NCI-H460 (cell line): ENCODE data around the gene ARMC3. TPM values are rescaled to one million over a fixed set of nuclear protein-coding genes. Genes with fewer than 3 reads are reported as not detected.
"Not testable (repeated sequence)": the region's sequence is repeated elsewhere in the genome, so short reads cannot be mapped to it uniquely, and the experiment has no call there.

Source experiments
- DNase-seq: peaks from one replicate; pipeline ENCODE4 v3.0.0-alpha.2; 2016; ENCODE audit warnings: low read depth; ENCODE audit errors: extremely low read depth
- polyA plus RNA-seq: library from polyadenylated mRNA; depleted of rRNA; stranded (reverse); fragments of >200 nt; gene quantifications from 2 replicates; pipeline ENCODE4 v1.2.3, GENCODE V29; 2014; cell fraction: nucleus; rRNA removed
- total RNA-seq: library from RNA; depleted of rRNA; stranded (reverse); fragments of >200 nt; shearing (Covaris generic); gene quantifications from 2 replicates; pipeline ENCODE4 v1.2.3, GENCODE V29; 2014; rRNA removed

The ARMC3 gene
- 0.25 TPM in 1 of 2 replicates, not detected in the other for total RNA-seq
- 0.68 TPM in 1 of 2 replicates, not detected in the other for polyA plus RNA-seq

- DNase-seq, result peak; percentile 24
These were observed at the start of gene ARMC3 for GRCh38 chr10:22927661-22928403. Gene ARMC3, plus strand, starts transcription at chr10:22928053. Its CDS starts 3,944 bp downstream, at chr10:22931997.

- no peak for DNase-seq
These were observed 36.1 kb upstream of the ARMC3 start for GRCh38 chr10:22891797-22892196.

DNA sequence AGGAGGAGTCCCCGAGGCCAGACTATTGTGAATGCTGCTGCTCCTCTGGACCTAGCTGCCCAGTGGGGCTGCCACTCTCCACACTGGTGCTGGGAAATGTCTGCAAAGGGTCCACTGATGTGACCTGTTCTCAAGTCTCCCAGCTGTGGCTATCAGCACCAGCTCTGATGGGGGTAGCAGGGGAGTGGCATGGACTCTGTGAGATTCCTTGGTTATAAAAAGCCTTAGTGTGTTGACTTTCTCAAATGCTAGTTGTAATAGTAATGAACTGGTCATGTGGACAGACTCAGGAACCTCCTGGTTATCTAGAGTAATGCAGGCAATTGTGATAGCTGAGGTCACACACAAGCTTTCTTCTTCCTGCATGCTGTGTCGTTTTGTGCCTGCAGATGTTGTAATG, 34.1 kb upstream of the ARMC3 start:
- no peak for DNase-seq

DNA sequence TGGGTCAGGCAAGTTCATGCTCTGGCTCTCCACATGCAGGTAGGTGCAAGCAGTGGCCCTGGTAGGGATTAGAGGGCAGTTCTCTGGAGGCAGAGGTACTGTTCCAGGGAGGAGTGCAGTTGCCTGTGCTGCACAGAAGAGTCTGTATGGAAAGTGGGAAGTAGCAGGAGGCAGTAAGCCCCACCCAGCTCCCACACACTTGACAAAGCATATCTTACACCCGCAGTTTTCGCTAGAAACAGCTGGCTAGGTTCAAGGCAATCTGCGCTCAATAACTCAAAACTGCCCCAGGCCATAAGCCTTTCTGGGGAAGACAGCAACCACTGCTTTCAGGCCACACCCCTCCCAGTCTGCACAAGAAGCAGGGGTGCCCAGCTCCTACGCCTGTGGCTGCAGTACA, 33.1 kb upstream of the ARMC3 start:
- no peak for DNase-seq

DNA sequence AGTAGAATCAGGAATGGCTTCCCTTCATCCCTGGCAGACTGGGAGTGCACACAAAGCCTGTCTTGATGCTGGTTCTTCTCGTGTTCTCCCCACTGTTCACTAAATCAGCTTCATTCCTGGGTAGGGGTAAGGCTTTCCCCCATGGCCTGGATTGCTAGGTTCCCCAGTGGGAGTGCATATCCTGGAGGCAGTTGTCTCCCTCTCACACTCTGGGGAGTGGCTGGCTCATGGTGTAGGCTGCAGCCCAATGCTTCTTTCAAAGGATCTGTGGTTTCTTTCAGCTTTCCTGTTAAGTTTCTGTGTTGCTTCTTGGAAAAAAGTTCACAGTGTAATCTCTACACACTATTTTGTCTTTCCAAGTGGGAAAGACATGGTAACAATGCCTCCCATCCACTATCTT, 32.6 kb upstream of the ARMC3 start:
- no peak for DNase-seq

DNA sequence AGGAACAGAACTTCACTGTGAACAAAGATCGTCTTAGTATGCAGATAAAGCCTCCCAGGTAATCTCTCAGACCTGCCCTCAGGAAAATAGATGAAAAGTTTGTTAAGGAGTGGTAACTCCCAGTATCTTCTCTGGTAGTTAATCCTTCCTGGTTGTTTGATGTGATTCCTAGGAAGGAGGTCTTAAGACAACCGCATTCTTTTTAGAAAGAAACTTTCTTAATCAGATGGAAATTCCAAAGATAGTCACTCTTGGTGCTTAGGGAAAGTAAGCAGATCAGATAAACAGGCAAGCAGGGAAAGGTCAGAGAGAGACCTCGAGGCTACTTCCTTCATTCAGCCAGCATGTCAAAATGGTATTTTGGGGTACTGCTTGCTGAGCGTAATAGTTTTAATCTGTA, 30.5 kb upstream of the ARMC3 start:
- no peak for DNase-seq

DNA sequence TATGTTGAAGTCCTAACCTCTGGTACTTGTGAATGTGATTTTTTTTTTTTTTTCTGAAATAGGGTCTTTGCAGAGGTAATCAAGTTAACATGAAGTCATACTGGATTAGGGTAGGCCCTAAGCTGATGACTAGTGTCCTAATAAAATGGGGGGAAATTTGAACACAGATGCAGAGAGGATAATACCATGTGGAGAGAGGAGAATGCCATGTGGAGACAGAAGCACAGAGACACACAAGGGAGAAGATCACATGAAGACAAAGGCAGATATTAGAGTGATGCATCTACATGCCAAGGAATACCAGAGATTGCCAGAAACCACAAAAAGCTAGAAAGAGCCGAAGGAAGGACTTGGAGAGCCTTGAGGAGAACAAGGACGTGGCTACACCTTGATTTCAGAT, 28.5 kb upstream of the ARMC3 start:
- DNase-seq, result no peak

DNA sequence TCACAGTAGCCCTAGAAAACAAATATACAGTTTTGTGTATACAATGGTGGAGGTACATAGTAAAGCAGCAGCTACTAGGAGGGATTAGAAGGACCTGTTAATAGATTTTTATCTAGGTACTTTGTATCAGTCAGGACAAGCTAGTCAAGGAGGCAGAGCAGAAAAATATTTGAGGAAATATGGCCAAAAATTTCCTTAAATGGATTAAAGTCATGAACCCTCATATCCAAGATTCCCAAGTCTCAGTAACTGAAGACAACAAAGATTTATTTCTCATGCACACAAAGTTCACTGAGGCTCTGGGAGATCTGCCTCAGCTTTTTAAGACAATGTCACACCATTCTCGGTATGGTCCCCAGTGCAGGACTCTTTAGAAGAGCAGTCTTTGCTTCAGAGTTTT, 28.1 kb upstream of the ARMC3 start:
- DNase-seq, result no peak

DNA sequence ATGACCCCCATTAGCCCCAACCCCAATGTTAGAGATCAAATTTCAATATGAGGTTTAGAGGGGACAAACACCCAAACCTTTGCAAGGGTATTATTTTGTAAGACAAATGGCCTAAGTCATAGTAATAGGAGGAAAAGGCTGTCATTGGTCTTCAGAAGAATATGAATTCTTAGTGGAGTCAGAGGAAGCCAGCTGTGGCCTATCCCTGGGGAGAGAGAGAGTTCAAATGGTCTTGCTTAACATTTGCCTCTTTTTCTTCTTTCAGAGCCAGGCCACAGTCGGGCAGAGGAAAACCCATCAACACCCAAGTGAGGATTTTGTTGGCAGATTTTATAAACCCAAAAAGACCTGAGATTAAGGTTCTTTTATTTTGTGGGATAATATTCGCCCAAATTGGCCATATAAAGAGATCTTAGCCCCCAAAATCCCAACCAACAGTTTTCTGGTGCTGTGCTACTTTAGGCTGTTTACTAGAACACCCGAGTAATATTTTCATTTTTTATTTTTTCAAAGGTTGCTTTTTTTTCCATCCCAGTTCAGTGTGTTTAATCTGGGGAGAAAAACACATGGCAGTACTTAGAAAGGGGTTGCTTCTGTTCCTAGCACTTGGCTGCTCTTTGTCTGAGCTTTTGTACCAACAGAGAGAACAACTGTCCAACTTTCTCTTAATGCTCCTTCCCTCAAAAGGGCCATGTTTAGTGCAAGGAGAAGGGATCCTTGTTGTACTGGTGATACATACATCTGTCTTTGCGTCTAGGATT, 26.8 kb upstream of the ARMC3 start:
- DNase-seq, result no peak

- DNase-seq, result not testable (repeated sequence)
These were observed 25.7 kb upstream of the ARMC3 start for GRCh38 chr10:22902147-22902546.

DNA sequence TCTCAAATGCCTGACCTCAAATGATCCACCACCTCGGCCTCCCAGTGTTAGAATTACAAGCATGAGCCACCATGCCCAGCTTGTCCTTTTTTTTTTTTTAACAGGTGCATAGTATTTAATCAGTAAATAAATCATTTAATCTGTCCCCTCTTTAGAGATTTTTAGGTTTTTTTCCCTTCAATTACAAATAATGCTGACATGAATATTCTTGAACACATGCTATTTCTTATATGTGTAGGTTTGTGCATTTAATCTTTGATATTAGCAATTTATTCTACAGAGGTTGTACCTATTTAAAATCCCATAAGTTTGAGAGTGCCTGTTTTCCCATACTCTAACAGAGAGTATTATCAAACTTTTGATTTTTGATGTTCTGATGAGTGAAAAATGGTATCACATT, 24.2 kb upstream of the ARMC3 start:
- no peak for DNase-seq

- DNase-seq, result no peak
These were observed 21.1 kb upstream of the ARMC3 start for GRCh38 chr10:22906767-22907166.

DNA sequence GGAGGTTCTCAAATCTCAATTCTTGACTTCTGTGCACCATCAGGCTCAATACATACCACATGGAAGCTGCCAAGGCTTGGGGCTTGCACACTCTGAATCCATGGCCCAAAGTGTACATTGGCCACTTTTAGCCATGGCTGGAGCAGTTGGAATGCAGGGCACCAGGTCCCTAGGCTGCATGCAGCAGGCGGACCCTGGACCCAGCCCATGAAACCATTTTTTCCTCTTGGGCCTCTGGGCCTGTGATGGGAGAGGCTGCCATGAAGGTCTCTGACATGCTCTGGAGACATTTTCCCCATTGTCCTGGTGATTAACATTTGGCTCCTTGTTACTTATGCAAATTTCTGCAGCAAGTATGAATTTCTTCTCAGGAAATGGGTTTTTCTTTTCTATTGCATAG, 19.0 kb upstream of the ARMC3 start:
- no peak for DNase-seq

- not testable (repeated sequence) for DNase-seq
These were observed 18.2 kb upstream of the ARMC3 start for GRCh38 chr10:22909673-22910072.

DNA sequence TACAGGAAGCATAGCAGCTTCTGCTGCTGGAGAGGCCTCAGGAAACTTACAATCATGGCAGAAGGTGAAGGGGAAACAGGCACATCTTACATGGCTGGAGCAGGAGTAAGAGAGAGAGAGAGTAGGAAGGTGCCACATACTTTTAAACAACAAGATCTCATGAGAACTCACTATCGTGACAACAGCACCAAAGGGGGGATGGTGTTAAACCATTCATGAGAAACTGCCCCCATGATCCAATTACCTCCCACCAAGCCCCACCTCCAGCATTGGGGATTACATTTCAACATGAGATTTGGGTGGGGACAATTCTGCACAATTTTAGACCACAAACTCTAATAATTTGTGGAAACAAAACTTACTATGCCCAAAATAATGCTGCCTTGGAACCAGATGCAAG, 16.8 kb upstream of the ARMC3 start:
- DNase-seq, result no peak

DNA sequence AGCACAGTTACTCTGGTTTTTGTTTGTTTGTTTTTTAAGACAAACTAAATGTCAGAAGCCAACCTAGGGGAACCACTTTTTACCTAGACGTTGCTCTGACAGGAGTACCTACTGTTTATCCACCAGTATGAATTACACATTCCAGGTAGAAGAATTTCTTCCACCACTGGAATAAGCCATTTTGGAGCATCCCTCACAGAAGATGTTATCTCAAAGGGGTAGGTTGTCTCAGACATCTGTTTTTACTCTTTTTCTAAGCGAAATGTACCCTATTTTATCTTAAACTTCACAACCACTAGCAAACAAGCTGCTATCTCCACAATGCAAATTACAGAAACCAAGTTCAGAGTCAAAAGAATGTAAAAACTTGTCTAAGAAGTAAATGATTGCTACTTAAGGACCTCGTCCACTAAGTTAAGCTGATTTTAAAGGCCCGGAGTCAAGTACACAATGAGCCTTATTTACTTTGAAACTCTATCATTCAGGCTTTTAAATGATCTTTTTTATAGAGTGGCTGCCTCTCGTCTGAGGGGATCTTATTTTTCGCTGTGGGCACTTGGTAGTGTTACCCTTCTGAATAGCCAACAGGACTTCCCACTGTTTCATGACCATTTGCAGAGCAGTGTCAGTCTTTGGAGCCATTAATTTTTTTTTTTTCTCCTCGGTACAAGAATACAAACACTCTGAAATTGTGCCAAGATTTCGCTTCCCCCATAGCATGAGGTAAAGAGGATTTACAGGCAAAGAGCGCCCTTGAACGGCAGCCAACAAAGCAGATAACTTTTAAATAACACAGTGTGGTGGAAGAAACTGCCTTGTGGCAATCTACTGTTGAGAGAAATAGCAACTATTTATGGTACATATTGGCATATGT, 15.7 kb upstream of the ARMC3 start:
- DNase-seq, result no peak

DNA sequence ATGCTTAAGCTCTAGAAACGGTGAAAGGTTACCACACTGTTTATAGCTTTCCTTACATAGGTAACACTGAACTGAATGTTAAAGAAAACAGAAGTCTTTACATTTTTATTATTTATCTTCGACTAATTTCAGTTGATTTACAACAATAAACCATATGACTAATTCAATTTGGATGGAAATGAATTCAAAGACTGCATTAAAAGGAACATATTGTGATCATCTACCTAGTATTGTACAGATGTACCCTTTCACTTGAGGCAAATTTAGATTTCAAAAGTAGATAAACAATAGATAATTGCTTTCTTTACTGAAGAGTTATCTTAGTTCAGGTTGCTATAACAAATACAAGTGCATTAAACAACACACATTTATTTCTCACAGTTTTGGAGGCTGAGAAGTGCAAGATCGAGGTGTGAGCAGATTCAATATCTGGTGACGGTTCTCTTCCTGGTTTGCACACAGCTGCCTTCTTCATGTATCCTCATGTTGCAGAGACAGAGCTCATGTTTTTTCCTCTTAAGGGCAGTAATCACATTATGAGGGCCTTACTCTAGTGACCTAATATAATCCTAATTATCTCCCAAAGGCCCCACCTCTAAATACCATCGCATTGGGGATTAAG, 15.0 kb upstream of the ARMC3 start:
- DNase-seq, result no peak

GRCh38 chr10:22913474-22914092, 14.3 kb upstream of the ARMC3 start:
- DNase-seq, result no peak

DNA sequence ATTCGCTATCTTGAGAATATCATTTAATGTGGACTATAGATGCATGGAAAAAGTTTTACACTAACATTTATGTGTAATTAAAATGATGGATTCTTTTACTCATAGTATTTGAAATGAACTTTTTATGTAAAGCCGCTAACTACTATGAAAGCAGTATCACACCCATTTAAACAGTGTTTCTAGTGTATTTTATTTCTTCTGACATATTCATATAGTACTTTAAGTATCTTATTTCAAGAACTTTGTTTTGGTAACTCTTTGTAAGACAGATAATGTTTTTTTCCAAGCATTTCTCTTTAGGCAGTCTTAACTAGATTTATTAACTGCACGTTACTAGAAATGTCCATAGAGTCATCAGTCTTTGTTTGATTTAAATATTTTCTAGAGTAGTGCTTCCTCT, 12.5 kb upstream of the ARMC3 start:
- DNase-seq, result no peak

GRCh38 chr10:22925088-22925487, 2.8 kb upstream of the ARMC3 start:
- DNase-seq, result no peak
